Coronary artery (tissue), 2 donors: ENCODE data around the gene COPG2.

Experiments
- DNase-seq: peaks from one replicate; pipeline ENCODE4 v3.0.0-alpha.2; 2017; ENCODE audit warnings: low spot score
- H3K27ac ChIP-seq, 2 donors: fragments of 200-600 bp; sonication (generic); one replicate each; pipeline ENCODE4 v1.5.1; 2016 to 2019
- H3K4me3 ChIP-seq: fragments of 200-600 bp; sonication (generic); 2 replicates; pipeline ENCODE4 v1.5.1; 2016; ENCODE audit warnings: mild to moderate bottlenecking, moderate library complexity
- CTCF ChIP-seq: fragments of 200-600 bp; sonication (generic); IDR thresholded peaks from one replicate; pipeline ENCODE4 v1.5.1; 2019; ENCODE audit warnings: antibody characterized with exemption

The COPG2 gene, protein sequence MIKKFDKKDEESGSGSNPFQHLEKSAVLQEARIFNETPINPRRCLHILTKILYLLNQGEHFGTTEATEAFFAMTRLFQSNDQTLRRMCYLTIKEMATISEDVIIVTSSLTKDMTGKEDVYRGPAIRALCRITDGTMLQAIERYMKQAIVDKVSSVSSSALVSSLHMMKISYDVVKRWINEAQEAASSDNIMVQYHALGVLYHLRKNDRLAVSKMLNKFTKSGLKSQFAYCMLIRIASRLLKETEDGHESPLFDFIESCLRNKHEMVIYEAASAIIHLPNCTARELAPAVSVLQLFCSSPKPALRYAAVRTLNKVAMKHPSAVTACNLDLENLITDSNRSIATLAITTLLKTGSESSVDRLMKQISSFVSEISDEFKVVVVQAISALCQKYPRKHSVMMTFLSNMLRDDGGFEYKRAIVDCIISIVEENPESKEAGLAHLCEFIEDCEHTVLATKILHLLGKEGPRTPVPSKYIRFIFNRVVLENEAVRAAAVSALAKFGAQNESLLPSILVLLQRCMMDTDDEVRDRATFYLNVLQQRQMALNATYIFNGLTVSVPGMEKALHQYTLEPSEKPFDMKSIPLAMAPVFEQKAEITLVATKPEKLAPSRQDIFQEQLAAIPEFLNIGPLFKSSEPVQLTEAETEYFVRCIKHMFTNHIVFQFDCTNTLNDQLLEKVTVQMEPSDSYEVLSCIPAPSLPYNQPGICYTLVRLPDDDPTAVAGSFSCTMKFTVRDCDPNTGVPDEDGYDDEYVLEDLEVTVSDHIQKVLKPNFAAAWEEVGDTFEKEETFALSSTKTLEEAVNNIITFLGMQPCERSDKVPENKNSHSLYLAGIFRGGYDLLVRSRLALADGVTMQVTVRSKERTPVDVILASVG

GRCh38 chr7:130668258-130669084, at the start of gene COPG2:
Gene COPG2, minus strand, starts transcription at chr7:130668748. Its CDS starts 80 bp downstream, at chr7:130668668.
- no peak for TF ChIP-seq CTCF
- DNase-seq, result peak; percentile 85
- Histone ChIP-seq H3K4me3 (peak within 1 kb of the TSS; percentile 73), H3K27ac (peak within 1 kb of the TSS; percentile 67 to 77)

GRCh38 chr7:130712416-130712815, 43.9 kb upstream of the COPG2 start:
- H3K27ac ChIP-seq, result no peak overlapping the region
- no peak for DNase-seq
- no peak overlapping the region for H3K4me3 ChIP-seq
- no peak for TF ChIP-seq CTCF

GRCh38 chr7:130708766-130709165, 40.2 kb upstream of the COPG2 start:
- H3K27ac ChIP-seq, result no peak overlapping the region
- DNase-seq, result no peak
- H3K4me3 ChIP-seq, result no peak overlapping the region
- no peak for TF ChIP-seq CTCF

GRCh38 chr7:130708001-130708400, 39.5 kb upstream of the COPG2 start:
- no peak overlapping the region for H3K4me3 ChIP-seq
- DNase-seq, result no peak
- TF ChIP-seq CTCF, result no peak

GRCh38 chr7:130703851-130704250, 35.3 kb upstream of the COPG2 start:
- Histone ChIP-seq H3K4me3 (no peak overlapping the region), H3K27ac (no peak overlapping the region)
- DNase-seq, result no peak
- TF ChIP-seq CTCF, result no peak

More at GRCh38 chr7:130708001-130708400, 39.5 kb upstream of the COPG2 start:
- H3K27ac ChIP-seq, result no peak overlapping the region

DNA sequence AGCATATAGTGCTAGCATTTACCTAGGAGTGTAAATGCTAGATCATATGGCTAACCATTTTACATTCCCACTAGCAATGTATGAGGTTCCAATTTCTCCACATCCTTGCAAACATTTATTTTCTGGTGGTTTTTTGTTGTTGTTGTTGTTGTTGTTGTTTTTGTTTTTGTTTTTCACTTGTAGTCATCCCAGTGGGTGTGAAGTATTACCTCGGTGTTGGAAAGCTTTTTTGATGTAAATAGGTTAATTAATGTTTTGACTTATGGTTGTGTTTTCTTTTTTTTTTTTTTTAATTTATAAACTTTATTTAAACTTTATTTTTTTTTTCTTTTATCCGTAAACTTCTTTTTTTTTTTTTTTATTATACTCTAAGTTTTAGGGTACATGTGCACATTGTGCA, 33.1 kb upstream of the COPG2 start:
- TF ChIP-seq CTCF, result no peak
- H3K4me3 ChIP-seq, result no peak overlapping the region
- no peak overlapping the region for H3K27ac ChIP-seq
- no peak for DNase-seq
